Measurements from ENCODE around the gene PSMA3.

Gene PSMA3

DNA sequence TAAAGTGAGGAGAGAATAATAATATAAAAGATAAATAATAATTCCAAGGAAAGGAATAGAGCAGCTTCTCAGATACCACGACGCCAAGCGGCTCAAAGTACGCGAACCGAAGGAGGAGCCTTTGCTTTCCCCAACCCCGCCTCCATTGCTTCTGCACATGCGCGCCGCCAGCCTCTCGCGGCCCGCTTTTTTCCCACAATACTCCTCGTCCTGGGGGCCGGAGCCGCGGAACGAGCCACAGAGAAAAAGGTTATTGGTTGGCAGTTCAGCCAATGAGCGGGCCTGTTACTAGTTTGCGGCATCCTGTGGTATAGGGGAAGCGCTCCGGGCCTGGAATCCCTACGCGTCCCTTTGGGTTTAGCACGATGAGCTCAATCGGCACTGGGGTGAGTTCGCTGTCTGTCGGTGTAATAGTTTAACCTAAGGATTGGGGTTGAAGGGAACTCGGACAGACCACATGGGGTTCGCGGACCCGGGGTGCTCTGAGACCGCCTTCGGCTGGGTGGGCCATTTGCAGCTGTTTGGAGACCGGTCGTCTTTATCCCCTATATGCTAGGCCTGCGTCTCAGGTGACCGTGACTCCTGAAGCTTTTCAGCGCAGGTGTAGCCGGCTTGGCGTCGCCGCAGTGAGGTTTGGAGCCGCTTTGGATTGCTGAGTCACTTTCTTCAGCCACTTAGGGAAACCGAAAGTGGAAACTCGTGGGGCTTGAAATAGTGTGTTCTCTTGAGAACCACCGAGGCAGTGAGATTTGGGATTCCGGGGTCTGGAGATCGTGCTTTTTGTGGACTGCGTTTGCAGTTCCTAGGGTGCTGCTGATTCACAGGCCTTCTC, at the start of gene PSMA3:
PSMA3 (plus strand) TSS at position 288 of the 832 bp plus-strand sequence; CDS start at position 366, 78 bp downstream.
- Mint-ChIP-seq H3K4me3 (peak within 1 kb of the TSS; percentile 98 to 99 (median 98)), H3K9me3 (no peaks in the 10 kb centered on the region), H3K4me1 (peaks cover 50% of the 10 kb centered on the region), H3K27me3 (ENCODE audit: low read depth) (peaks cover 1% of the 10 kb centered on the region), H3K27ac (peak within 1 kb of the TSS; percentile 98 to 99 (median 99)), H3K36me3 (ENCODE audit: low read depth) (peaks cover 8% of the 10 kb centered on the region)
- TF ChIP-seq, protein P1, sequence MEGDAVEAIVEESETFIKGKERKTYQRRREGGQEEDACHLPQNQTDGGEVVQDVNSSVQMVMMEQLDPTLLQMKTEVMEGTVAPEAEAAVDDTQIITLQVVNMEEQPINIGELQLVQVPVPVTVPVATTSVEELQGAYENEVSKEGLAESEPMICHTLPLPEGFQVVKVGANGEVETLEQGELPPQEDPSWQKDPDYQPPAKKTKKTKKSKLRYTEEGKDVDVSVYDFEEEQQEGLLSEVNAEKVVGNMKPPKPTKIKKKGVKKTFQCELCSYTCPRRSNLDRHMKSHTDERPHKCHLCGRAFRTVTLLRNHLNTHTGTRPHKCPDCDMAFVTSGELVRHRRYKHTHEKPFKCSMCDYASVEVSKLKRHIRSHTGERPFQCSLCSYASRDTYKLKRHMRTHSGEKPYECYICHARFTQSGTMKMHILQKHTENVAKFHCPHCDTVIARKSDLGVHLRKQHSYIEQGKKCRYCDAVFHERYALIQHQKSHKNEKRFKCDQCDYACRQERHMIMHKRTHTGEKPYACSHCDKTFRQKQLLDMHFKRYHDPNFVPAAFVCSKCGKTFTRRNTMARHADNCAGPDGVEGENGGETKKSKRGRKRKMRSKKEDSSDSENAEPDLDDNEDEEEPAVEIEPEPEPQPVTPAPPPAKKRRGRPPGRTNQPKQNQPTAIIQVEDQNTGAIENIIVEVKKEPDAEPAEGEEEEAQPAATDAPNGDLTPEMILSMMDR (IDR thresholded peaks at IDR 0.05; ENCODE audit: unreplicated experiment in 3 of 3), result no peak

DNA sequence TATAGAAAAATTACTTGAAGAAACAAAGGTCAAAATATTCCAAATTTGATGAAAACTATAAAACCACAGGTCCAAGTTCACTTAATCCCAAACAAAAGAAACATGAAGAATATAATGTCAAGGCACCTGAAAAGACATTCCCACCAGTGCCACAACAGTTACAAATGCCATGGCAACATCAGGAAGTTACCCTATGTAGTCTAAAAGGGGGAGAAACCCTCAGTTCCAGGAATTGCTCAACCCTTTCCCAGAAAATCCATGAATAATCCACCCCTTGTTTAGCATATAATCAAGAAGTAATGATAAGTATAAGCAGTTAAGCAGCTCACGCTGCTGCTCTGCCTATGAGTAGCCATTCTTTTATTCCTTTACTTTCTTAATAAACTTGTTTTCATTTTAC, 48.4 kb upstream of the PSMA3 start:
- TF ChIP-seq, protein P1 (IDR thresholded peaks at IDR 0.05; ENCODE audit: unreplicated experiment in 3 of 3), result no peak
- Mint-ChIP-seq H3K27ac (no peak overlapping the region), H3K9me3 (no peaks in the 10 kb centered on the region), H3K27me3 (ENCODE audit: low read depth) (no peaks in the 10 kb centered on the region), H3K4me3 (peak overlapping the region in 1 of 3 experiments; percentile 14), H3K4me1 (peaks cover 11% of the 10 kb centered on the region), H3K36me3 (ENCODE audit: low read depth) (peaks cover 1% of the 10 kb centered on the region)

DNA sequence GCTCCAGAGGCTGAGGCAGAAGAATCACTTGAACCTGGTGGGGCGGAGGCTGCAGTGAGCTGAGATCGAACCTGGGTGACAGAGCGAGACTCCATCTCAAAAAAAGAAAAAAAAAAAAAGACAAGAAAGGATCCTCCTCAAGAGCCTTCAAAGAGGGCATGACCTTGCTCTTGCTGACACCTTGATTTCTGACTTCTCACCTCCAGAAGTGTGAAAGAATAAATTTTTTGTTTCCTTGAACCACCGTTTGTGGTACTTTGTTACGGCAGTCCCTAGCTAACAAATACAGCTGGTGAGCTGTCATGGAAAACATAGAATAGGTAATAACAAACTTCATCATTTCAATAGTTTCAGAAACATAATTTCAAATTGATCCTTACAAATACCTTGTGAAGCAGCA, 46.6 kb upstream of the PSMA3 start:
- Mint-ChIP-seq H3K27ac (peak overlapping the region in 2 of 3 experiments; percentile 20 to 41), H3K4me1 (peaks cover 16% of the 10 kb centered on the region), H3K27me3 (ENCODE audit: low read depth) (no peaks in the 10 kb centered on the region), H3K4me3 (peak overlapping the region; percentile 46 to 76 (median 68)), H3K36me3 (ENCODE audit: low read depth) (peaks cover 8% of the 10 kb centered on the region), H3K9me3 (no peaks in the 10 kb centered on the region)
- TF ChIP-seq, protein P1 (IDR thresholded peaks at IDR 0.05; ENCODE audit: unreplicated experiment in 3 of 3), result no peak

DNA sequence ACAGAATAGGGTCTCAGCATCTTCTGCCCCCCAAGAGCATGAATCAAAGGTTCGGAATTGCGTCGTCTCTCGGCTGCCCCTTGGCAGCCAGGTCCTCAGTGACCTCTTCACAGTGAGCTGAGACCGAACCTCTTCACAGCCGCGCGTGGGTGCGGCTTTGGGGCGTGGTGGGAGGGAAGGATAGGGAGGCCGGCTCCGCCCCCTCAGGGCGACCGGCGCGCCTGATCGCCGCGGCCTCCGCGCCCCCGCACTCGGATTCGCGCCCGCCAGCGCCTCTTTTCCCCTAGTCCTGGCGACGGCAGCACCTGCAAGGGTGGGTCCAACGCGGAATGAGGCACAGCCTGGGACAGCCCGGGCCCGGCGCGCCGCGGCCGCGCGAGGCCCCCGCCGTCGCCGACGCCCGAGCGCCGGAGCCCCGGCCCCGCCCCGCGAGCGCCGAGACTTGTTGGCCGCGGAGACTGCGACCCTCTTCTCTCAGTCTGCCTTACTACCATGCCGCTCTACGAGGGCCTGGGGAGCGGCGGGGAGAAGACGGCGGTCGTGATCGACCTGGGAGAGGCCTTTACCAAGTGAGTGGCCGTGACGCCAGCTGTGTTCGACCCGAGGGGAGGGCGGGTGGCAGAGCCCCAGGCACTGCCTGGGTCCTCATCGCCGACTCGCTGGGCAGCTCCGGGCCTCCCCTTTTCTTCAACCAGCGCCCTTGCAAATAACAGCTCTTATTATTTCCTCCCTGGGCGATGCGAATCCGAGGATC, 44.7 kb upstream of the PSMA3 start, which contains the start of gene ACTR10:
ACTR10 (plus strand) TSS at position 424 of the 754 bp plus-strand sequence; CDS start at position 493, 69 bp downstream.
- TF ChIP-seq, protein P1 (IDR thresholded peaks at IDR 0.05; ENCODE audit: unreplicated experiment in 3 of 3), result no peak
- H3K4me3 Mint-ChIP-seq, result peak within 1 kb of the TSS; percentile 90 to 98 (median 97)
- no peaks in the 10 kb centered on the region for H3K9me3 Mint-ChIP-seq

DNA sequence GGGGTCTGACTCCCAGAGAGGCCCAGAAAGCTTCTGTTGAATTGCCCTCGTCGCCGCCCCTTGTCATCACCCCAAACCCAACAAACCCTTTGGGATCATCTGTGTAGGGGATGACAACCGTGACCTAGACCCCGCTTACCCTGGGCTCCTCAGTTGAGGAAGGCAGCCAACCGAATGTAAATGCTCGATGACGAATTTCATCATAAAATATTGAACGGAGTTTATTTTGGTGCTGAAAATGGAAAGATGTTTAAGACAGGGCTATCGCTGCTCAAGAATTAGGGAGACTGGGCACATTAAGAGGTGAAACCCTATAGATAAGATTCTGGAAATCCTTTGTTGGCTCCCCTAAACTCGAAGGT, 44.2 kb upstream of the PSMA3 start:
- H3K27ac Mint-ChIP-seq, result peak overlapping the region; percentile 97 to 98 (median 98)
- H3K27me3 Mint-ChIP-seq (ENCODE audit: low read depth), result no peaks in the 10 kb centered on the region
- H3K4me3 Mint-ChIP-seq, result peak overlapping the region; percentile 90 to 98 (median 97)
- TF ChIP-seq, protein P1 (IDR thresholded peaks at IDR 0.05; ENCODE audit: unreplicated experiment in 3 of 3), result no peak
- H3K4me1 Mint-ChIP-seq, result peaks cover 16% of the 10 kb centered on the region
- no peaks in the 10 kb centered on the region for H3K9me3 Mint-ChIP-seq
- H3K36me3 Mint-ChIP-seq (ENCODE audit: low read depth), result peaks cover 23% of the 10 kb centered on the region

More for the DNA sequence above, 44.7 kb upstream of the PSMA3 start, which contains the start of gene ACTR10:
- H3K27ac Mint-ChIP-seq, result peak within 1 kb of the TSS; percentile 97 to 99 (median 98)
- H3K36me3 Mint-ChIP-seq (ENCODE audit: low read depth), result peaks cover 22% of the 10 kb centered on the region
- no peaks in the 10 kb centered on the region for H3K27me3 Mint-ChIP-seq (ENCODE audit: low read depth)
- H3K4me1 Mint-ChIP-seq, result peaks cover 16% of the 10 kb centered on the region

All from nephron (organoid).